Activated T-cell treated with anti-CD3 and anti-CD28 coated beads, Interleukin-2, amount 50 U/mL, for 4 hours (primary cell): Measurements from ENCODE around the gene PMP22. TPM values are rescaled to one million over a fixed set of nuclear protein-coding genes. Genes with fewer than 3 reads are reported as not detected.
"Not testable (repeated sequence)": the region's sequence is repeated elsewhere in the genome, so short reads cannot be mapped to it uniquely, and the experiment has no call there.

Experiments used
- ATAC-seq, 2 donors: fragments of 200-7000 bp; cut with Tn5 transposase; one replicate each; pipeline ENCODE4 v1.10.0; 2021
- DNase-seq: peaks from one replicate; pipeline ENCODE4 v3.0.0-alpha.2; 2020
- H3K27me3 Mint-ChIP-seq: one replicate; pipeline ENCODE4 v1.8.0; 2021; ENCODE audit warnings: low read depth, mixed read lengths
- H3K36me3 Mint-ChIP-seq: one replicate; pipeline ENCODE4 v1.8.0; 2022; ENCODE audit warnings: mixed read lengths; ENCODE audit not compliant: insufficient read depth
- H3K4me1 Mint-ChIP-seq: one replicate; pipeline ENCODE4 v1.8.0; 2021; ENCODE audit warnings: low read depth, mixed read lengths
- H3K4me3 Mint-ChIP-seq: one replicate; pipeline ENCODE4 v1.8.0; 2021; ENCODE audit warnings: mild to moderate bottlenecking, moderate library complexity, mixed read lengths
- H3K9me3 Mint-ChIP-seq: one replicate; pipeline ENCODE4 v1.8.0; 2021; ENCODE audit warnings: mixed read lengths
- total RNA-seq, 3 donors: library from RNA; stranded (reverse); gene quantifications; one replicate each; pipeline ENCODE4 v1.2.1, GENCODE V29; 2021

Gene PMP22
- total RNA-seq, 3 donors from 2014 or later, result 0.32 to 0.41 TPM; not detected in 1

- no peak for DNase-seq
- no peak overlapping the region for H3K4me3 Mint-ChIP-seq
- no peaks in the 10 kb centered on the region for H3K9me3 Mint-ChIP-seq
- H3K27me3 Mint-ChIP-seq, result peaks cover 4% of the 10 kb centered on the region
- ATAC-seq, result no peak
- H3K36me3 Mint-ChIP-seq, result no peaks in the 10 kb centered on the region
- peaks cover 5% of the 10 kb centered on the region for H3K4me1 Mint-ChIP-seq
Observed at GRCh38 chr17:15232517-15232915, 32.6 kb downstream of the PMP22 start.

GRCh38 chr17:15231851-15232516 is 33.1 kb downstream of the PMP22 start:
- ATAC-seq (no peak), DNase-seq (no peak)
- peaks cover 5% of the 10 kb centered on the region for H3K4me1 Mint-ChIP-seq
- H3K9me3 Mint-ChIP-seq, result no peaks in the 10 kb centered on the region
- H3K27me3 Mint-ChIP-seq, result peaks cover 6% of the 10 kb centered on the region
- no peak overlapping the region for H3K4me3 Mint-ChIP-seq
- no peaks in the 10 kb centered on the region for H3K36me3 Mint-ChIP-seq

- no peaks in the 10 kb centered on the region for H3K4me1 Mint-ChIP-seq
- ATAC-seq (no peak), DNase-seq (no peak)
- H3K36me3 Mint-ChIP-seq, result no peaks in the 10 kb centered on the region
- H3K27me3 Mint-ChIP-seq, result peaks cover 6% of the 10 kb centered on the region
- no peak overlapping the region for H3K4me3 Mint-ChIP-seq
- H3K9me3 Mint-ChIP-seq, result no peaks in the 10 kb centered on the region
Observed at GRCh38 chr17:15230866-15231265, 34.3 kb downstream of the PMP22 start.

- not testable (repeated sequence) for H3K4me3 Mint-ChIP-seq, H3K36me3 Mint-ChIP-seq, ATAC-seq, H3K27me3 Mint-ChIP-seq, H3K9me3 Mint-ChIP-seq, H3K4me1 Mint-ChIP-seq, DNase-seq
Observed at GRCh38 chr17:15221827-15222226, 43.3 kb downstream of the PMP22 start.

- DNase-seq (no peak), ATAC-seq (no peak)
- Mint-ChIP-seq H3K36me3 (no peaks in the 10 kb centered on the region), H3K27me3 (no peaks in the 10 kb centered on the region), H3K4me1 (no peaks in the 10 kb centered on the region), H3K9me3 (no peaks in the 10 kb centered on the region), H3K4me3 (no peak overlapping the region)
Observed at GRCh38 chr17:15220785-15221184, 44.3 kb downstream of the PMP22 start.

GRCh38 chr17:15216481-15216880 is 48.6 kb downstream of the PMP22 start:
- H3K27me3 Mint-ChIP-seq, result no peaks in the 10 kb centered on the region
- H3K36me3 Mint-ChIP-seq, result no peaks in the 10 kb centered on the region
- no peak for DNase-seq

GRCh38 chr17:15213381-15214087 is 51.6 kb downstream of the PMP22 start:
- ATAC-seq (no peak), DNase-seq (no peak)
- H3K27me3 Mint-ChIP-seq, result peaks cover 2% of the 10 kb centered on the region
- H3K4me1 Mint-ChIP-seq, result no peaks in the 10 kb centered on the region
- no peaks in the 10 kb centered on the region for H3K9me3 Mint-ChIP-seq
- H3K36me3 Mint-ChIP-seq, result no peaks in the 10 kb centered on the region
- no peak overlapping the region for H3K4me3 Mint-ChIP-seq

More at GRCh38 chr17:15216481-15216880, 48.6 kb downstream of the PMP22 start:
- Mint-ChIP-seq H3K4me3 (no peak overlapping the region), H3K9me3 (no peaks in the 10 kb centered on the region), H3K4me1 (no peaks in the 10 kb centered on the region)
- no peak for ATAC-seq

- no peaks in the 10 kb centered on the region for H3K4me1 Mint-ChIP-seq
- H3K27me3 Mint-ChIP-seq, result peaks cover 2% of the 10 kb centered on the region
- H3K9me3 Mint-ChIP-seq, result no peaks in the 10 kb centered on the region
- DNase-seq (no peak), ATAC-seq (no peak)
- H3K36me3 Mint-ChIP-seq, result no peaks in the 10 kb centered on the region
- H3K4me3 Mint-ChIP-seq, result no peak overlapping the region
Observed at GRCh38 chr17:15210247-15210646, 54.9 kb downstream of the PMP22 start.

GRCh38 chr17:15203062-15203461 is 62.1 kb downstream of the PMP22 start:
- not testable (repeated sequence) for ATAC-seq, H3K27me3 Mint-ChIP-seq, H3K4me3 Mint-ChIP-seq, DNase-seq, H3K4me1 Mint-ChIP-seq, H3K36me3 Mint-ChIP-seq
- peaks cover 15% of the 10 kb centered on the region for H3K9me3 Mint-ChIP-seq

GRCh38 chr17:15200574-15200973 is 64.6 kb downstream of the PMP22 start:
- not testable (repeated sequence) for H3K4me3 Mint-ChIP-seq, DNase-seq, ATAC-seq, H3K36me3 Mint-ChIP-seq, H3K4me1 Mint-ChIP-seq
- peaks cover 18% of the 10 kb centered on the region for H3K9me3 Mint-ChIP-seq
- H3K27me3 Mint-ChIP-seq, result peaks cover 15% of the 10 kb centered on the region

GRCh38 chr17:15197229-15197628 is 67.9 kb downstream of the PMP22 start:
- DNase-seq, result no peak
- Mint-ChIP-seq H3K4me1 (no peaks in the 10 kb centered on the region), H3K4me3 (no peak overlapping the region), H3K9me3 (peaks cover 18% of the 10 kb centered on the region), H3K36me3 (no peaks in the 10 kb centered on the region), H3K27me3 (peaks cover 17% of the 10 kb centered on the region)
- no peak for ATAC-seq

- H3K9me3 Mint-ChIP-seq, result peaks cover 8% of the 10 kb centered on the region
- no peak for DNase-seq
- peaks cover 17% of the 10 kb centered on the region for H3K27me3 Mint-ChIP-seq
- H3K4me3 Mint-ChIP-seq, result no peak overlapping the region
- no peaks in the 10 kb centered on the region for H3K36me3 Mint-ChIP-seq
- ATAC-seq, result no peak
- H3K4me1 Mint-ChIP-seq, result no peaks in the 10 kb centered on the region
Observed at GRCh38 chr17:15194859-15195277, 70.3 kb downstream of the PMP22 start.

- DNase-seq (no peak), ATAC-seq (no peak)
- Mint-ChIP-seq H3K27me3 (peaks cover 12% of the 10 kb centered on the region), H3K4me1 (no peaks in the 10 kb centered on the region), H3K4me3 (no peak overlapping the region), H3K9me3 (no peaks in the 10 kb centered on the region), H3K36me3 (no peaks in the 10 kb centered on the region)
Observed at GRCh38 chr17:15185625-15185991, 79.5 kb downstream of the PMP22 start.

GRCh38 chr17:15184872-15185624 is 80.1 kb downstream of the PMP22 start:
- H3K4me1 Mint-ChIP-seq, result no peaks in the 10 kb centered on the region
- DNase-seq (no peak), ATAC-seq (no peak)
- H3K4me3 Mint-ChIP-seq, result no peak overlapping the region
- no peaks in the 10 kb centered on the region for H3K36me3 Mint-ChIP-seq
- H3K9me3 Mint-ChIP-seq, result no peaks in the 10 kb centered on the region
- peaks cover 12% of the 10 kb centered on the region for H3K27me3 Mint-ChIP-seq
